HepG2 (cell line): ENCODE data around the gene MAMSTR. TPM values are rescaled to one million over a fixed set of nuclear protein-coding genes. Genes with fewer than 3 reads are reported as not detected.

Experiments
- CBX5 ChIP-seq: sonication (generic); formaldehyde crosslinking; IDR thresholded peaks from 2 replicates; pipeline ENCODE4 v1.4.0; 2020; ENCODE audit warnings: missing genetic modification reagents, borderline replicate concordance
- CEBPB ChIP-seq: IDR thresholded peaks from 2 replicates; pipeline ENCODE4 v1.6.1; 2011; ENCODE audit warnings: low read depth, low read length, improper control_type of control experiment, borderline replicate concordance
- FOXA1 ChIP-seq, 2 experiments: fragments of 450-650 bp in 1 of 2; sonication (generic) in 1 of 2; formaldehyde crosslinking in 1 of 2; IDR thresholded peaks; 2 replicates each; pipeline versions ENCODE4 v1.4.0 to v1.6.1; 2016 to 2020; ENCODE audit warnings: missing genetic modification reagents in 1 of 2
- GATAD2A ChIP-seq: IDR thresholded peaks from 2 replicates; pipeline ENCODE4 v1.6.1; 2016
- KAT8 ChIP-seq: IDR thresholded peaks from 2 replicates; pipeline ENCODE4 v1.6.1; 2016; ENCODE audit warnings: missing genetic modification reagents, missing compliant biosample characterization
- KLF16 ChIP-seq, 2 experiments: sonication (generic) in 1 of 2; formaldehyde crosslinking in 1 of 2; IDR thresholded peaks; 2 replicates each; pipeline versions ENCODE4 v1.6.1 to v1.8.0; 2016 to 2023; ENCODE audit warnings: missing genetic modification reagents in 2 of 2, missing compliant biosample characterization in 1 of 2
- MAZ ChIP-seq, 2 experiments: sonication (generic) in 1 of 2; formaldehyde crosslinking in 1 of 2; IDR thresholded peaks; 2 replicates each; pipeline versions ENCODE4 v1.5.0 to v1.6.1; 2012 to 2020; ENCODE audit warnings: low read depth in 2 of 2, mild to moderate bottlenecking in 2 of 2, borderline replicate concordance in 1 of 2, improper control_type of control experiment in 1 of 2, low read length in 1 of 2, missing genetic modification reagents in 1 of 2, moderate library complexity in 1 of 2
- MED1 ChIP-seq: sonication (generic); formaldehyde crosslinking; IDR thresholded peaks from 2 replicates; pipeline ENCODE4 v1.4.0; 2020; ENCODE audit warnings: missing genetic modification reagents
- RARG ChIP-seq: sonication (generic); formaldehyde crosslinking; IDR thresholded peaks from 2 replicates; pipeline ENCODE4 v1.4.0; 2020; ENCODE audit warnings: low read depth, mild to moderate bottlenecking, missing genetic modification reagents
- RXRA ChIP-seq: sonication (generic); formaldehyde crosslinking; IDR thresholded peaks from 2 replicates; pipeline ENCODE4 v1.5.1; 2020; ENCODE audit warnings: missing genetic modification reagents
- SSRP1 ChIP-seq: IDR thresholded peaks from 2 replicates; pipeline ENCODE4 v1.6.1; 2016; ENCODE audit warnings: control low read depth
- ZNF20 ChIP-seq: sonication (generic); formaldehyde crosslinking; IDR thresholded peaks from 2 replicates; pipeline ENCODE4 v1.4.0; 2020; ENCODE audit warnings: mild to moderate bottlenecking, moderate library complexity, missing genetic modification reagents
- ZNF607 ChIP-seq: sonication (generic); formaldehyde crosslinking; IDR thresholded peaks from 2 replicates; pipeline ENCODE4 v1.5.1; 2020; ENCODE audit warnings: missing genetic modification reagents, mild to moderate bottlenecking, borderline replicate concordance
- ZNF772 ChIP-seq: sonication (generic); formaldehyde crosslinking; IDR thresholded peaks from 2 replicates; pipeline ENCODE4 v1.5.0; 2020; ENCODE audit warnings: mild to moderate bottlenecking, missing genetic modification reagents
- polyA plus RNA-seq, 8 experiments: library from polyadenylated mRNA; depleted of rRNA in 3 of 8; stranded (reverse) in 7 of 8; unstranded in 1 of 8; fragments of >200 nt; fragmentation: Illumina TruSeq in 4 of 8; extraction: Trizol in 4 of 8; gene quantifications; 2 replicates each; pipeline versions ENCODE4 v1.2.1 to v1.2.3, GENCODE V29; 2011 to 2016; ENCODE audit warnings: low read depth in 4 of 8, missing spikeins in 1 of 8, mixed read lengths in 1 of 8; ENCODE audit not compliant: insufficient read depth in 1 of 8
- total RNA-seq, 5 experiments: library from RNA; depleted of rRNA; stranded (reverse); fragments of >200 nt; fragmentation: Illumina TruSeq; extraction: Trizol; gene quantifications; 2 replicates each; pipeline ENCODE4 v1.2.3, GENCODE V29; 2016; ENCODE audit warnings: low read depth in 1 of 5
- TF ChIP-seq, protein P1 (sequence below): sonication (generic); formaldehyde crosslinking; IDR thresholded peaks from 2 replicates; pipeline ENCODE4 v1.5.1; 2020; ENCODE audit warnings: missing genetic modification reagents, mild to moderate bottlenecking, borderline replicate concordance
- TF ChIP-seq, protein P2 (sequence below): sonication (generic); formaldehyde crosslinking; IDR thresholded peaks from 2 replicates; pipeline ENCODE4; 2020; ENCODE audit warnings: missing genetic modification reagents, mild to moderate bottlenecking, borderline replicate concordance
- TF ChIP-seq, protein P3 (sequence below): sonication (generic); formaldehyde crosslinking; IDR thresholded peaks from 2 replicates; pipeline ENCODE4 v1.5.1; 2020; ENCODE audit warnings: mild to moderate bottlenecking, missing genetic modification reagents, moderate library complexity

MAMSTR gene
- total and polyA plus RNA-seq, 2 of the 13 experiments (the other 11 are each of a cell fraction or from before 2014, with no cell fraction given) = 2.2 to 2.4 TPM

DNA sequence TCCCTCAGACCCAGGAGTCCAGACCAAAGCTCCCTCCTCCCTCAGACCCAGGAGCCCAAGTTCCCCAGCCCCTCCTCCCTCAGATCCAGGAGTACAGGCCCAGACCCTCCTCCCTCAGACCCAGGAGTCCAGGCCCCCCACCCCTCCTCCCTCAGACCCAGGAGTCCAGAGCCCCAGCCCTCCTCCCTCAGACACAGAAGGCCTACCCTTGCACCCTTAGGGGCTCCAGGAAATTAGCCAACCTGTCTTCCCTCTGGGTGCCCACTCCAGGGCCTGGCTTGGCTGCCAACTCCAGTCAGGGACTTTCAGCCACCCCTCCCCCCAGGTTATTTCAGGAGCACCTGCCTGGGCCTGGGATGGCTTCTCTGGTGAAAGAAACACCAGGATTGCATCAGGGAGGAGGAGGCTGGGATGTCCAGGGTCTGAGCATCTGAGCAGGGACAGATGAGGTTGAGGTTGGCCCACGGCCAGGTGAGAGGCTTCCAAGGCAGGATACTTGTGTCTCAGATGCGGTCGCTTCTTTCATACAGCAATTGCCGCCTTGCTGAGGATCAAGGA lies 35.6 kb upstream of the MAMSTR start, which contains the start of gene FGF21 (continued):
- TF ChIP-seq, protein P1, sequence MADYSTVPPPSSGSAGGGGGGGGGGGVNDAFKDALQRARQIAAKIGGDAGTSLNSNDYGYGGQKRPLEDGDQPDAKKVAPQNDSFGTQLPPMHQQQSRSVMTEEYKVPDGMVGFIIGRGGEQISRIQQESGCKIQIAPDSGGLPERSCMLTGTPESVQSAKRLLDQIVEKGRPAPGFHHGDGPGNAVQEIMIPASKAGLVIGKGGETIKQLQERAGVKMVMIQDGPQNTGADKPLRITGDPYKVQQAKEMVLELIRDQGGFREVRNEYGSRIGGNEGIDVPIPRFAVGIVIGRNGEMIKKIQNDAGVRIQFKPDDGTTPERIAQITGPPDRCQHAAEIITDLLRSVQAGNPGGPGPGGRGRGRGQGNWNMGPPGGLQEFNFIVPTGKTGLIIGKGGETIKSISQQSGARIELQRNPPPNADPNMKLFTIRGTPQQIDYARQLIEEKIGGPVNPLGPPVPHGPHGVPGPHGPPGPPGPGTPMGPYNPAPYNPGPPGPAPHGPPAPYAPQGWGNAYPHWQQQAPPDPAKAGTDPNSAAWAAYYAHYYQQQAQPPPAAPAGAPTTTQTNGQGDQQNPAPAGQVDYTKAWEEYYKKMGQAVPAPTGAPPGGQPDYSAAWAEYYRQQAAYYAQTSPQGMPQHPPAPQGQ = no peak
- TF ChIP-seq MAZ (IDR thresholded peaks at IDR 0.05; ENCODE audit: borderline replicate concordance, low read depth, low read length) (no peak), MAZ (CRISPR knock-in tag; IDR thresholded peaks at IDR 0.05; ENCODE audit: low read depth) (peak; percentile 50), RARG (no peak), KAT8 (CRISPR knock-in tag) (peak; percentile 42; the same call in 1 of the 2 replicates), FOXA1 (IDR thresholded peaks at IDR 0.05) (no peak), FOXA1 (CRISPR knock-in tag; IDR thresholded peaks at IDR 0.05) (no peak), ZNF607 (CRISPR knock-in tag) (no peak), CBX5 (CRISPR knock-in tag) (peak; percentile 45; the same call in 1 of the 2 replicates), ZNF20 (no peak), CEBPB (peak; percentile 76), KLF16 (CRISPR knock-in tag; IDR thresholded peaks at IDR 0.05) (peak in 1 of 2 experiments; percentile 54; a peak in 1 of 4 replicates), RXRA (CRISPR knock-in tag) (no peak), ZNF772 (CRISPR knock-in tag) (no peak), SSRP1 (CRISPR knock-in tag) (no peak), GATAD2A (CRISPR knock-in tag) (peak; percentile 76), MED1 (0 out of 2 replicates have a peak, but pooled peaks have one; percentile 45)
- TF ChIP-seq, protein P2, sequence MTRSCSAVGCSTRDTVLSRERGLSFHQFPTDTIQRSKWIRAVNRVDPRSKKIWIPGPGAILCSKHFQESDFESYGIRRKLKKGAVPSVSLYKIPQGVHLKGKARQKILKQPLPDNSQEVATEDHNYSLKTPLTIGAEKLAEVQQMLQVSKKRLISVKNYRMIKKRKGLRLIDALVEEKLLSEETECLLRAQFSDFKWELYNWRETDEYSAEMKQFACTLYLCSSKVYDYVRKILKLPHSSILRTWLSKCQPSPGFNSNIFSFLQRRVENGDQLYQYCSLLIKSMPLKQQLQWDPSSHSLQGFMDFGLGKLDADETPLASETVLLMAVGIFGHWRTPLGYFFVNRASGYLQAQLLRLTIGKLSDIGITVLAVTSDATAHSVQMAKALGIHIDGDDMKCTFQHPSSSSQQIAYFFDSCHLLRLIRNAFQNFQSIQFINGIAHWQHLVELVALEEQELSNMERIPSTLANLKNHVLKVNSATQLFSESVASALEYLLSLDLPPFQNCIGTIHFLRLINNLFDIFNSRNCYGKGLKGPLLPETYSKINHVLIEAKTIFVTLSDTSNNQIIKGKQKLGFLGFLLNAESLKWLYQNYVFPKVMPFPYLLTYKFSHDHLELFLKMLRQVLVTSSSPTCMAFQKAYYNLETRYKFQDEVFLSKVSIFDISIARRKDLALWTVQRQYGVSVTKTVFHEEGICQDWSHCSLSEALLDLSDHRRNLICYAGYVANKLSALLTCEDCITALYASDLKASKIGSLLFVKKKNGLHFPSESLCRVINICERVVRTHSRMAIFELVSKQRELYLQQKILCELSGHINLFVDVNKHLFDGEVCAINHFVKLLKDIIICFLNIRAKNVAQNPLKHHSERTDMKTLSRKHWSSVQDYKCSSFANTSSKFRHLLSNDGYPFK = 0 out of 2 replicates have a peak, but pooled peaks have one; percentile 19
- TF ChIP-seq, protein P3, sequence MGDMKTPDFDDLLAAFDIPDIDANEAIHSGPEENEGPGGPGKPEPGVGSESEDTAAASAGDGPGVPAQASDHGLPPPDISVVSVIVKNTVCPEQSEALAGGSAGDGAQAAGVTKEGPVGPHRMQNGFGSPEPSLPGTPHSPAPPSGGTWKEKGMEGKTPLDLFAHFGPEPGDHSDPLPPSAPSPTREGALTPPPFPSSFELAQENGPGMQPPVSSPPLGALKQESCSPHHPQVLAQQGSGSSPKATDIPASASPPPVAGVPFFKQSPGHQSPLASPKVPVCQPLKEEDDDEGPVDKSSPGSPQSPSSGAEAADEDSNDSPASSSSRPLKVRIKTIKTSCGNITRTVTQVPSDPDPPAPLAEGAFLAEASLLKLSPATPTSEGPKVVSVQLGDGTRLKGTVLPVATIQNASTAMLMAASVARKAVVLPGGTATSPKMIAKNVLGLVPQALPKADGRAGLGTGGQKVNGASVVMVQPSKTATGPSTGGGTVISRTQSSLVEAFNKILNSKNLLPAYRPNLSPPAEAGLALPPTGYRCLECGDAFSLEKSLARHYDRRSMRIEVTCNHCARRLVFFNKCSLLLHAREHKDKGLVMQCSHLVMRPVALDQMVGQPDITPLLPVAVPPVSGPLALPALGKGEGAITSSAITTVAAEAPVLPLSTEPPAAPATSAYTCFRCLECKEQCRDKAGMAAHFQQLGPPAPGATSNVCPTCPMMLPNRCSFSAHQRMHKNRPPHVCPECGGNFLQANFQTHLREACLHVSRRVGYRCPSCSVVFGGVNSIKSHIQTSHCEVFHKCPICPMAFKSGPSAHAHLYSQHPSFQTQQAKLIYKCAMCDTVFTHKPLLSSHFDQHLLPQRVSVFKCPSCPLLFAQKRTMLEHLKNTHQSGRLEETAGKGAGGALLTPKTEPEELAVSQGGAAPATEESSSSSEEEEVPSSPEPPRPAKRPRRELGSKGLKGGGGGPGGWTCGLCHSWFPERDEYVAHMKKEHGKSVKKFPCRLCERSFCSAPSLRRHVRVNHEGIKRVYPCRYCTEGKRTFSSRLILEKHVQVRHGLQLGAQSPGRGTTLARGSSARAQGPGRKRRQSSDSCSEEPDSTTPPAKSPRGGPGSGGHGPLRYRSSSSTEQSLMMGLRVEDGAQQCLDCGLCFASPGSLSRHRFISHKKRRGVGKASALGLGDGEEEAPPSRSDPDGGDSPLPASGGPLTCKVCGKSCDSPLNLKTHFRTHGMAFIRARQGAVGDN (CRISPR knock-in tag) = peak; percentile 12; the same call in 1 of the 2 replicates
